ENCODE data around the gene PEAK3.

The PEAK3 gene

DNA sequence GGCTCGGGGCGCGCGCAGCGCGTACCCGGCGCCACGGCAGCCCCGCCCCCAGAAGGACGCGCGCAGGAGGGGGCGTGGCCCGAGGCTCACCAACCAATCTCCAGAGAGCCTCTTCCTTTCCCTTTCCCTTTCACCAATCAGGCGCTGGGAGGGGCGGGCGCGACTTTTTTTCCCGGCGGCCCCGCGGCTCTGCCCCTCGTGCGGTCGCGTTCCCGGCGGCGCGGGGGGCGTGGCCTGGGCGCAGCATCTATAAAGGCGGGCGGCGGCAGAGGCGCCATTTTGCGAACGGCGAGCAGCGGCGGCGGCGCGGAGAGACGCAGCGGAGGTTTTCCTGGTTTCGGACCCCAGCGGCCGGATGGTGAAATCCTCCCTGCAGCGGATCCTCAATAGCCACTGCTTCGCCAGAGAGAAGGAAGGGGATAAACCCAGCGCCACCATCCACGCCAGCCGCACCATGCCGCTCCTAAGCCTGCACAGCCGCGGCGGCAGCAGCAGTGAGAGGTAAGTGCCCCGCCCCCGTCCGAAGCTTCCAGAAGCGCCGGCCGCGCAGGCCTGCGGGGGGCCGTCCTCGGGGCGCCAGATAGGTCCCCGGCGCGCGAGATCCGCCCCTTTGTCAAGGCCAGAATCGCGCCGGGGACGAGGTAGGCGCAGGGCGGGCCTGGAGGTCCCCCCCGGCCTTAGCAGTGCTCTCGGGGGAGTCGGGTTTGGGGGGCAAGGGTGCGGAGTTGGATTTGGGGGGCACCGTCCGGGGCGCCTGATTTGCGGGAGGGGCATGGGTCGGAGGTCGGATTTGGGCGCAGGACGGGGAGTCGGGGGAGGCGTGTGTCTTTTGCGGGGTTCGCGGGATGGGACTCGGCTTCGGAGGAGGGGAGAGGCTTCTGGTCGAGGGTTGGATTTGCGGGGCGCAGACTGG lies 12.5 kb downstream of the PEAK3 start:
- peak; percentile 93 for DNase-seq

DNA sequence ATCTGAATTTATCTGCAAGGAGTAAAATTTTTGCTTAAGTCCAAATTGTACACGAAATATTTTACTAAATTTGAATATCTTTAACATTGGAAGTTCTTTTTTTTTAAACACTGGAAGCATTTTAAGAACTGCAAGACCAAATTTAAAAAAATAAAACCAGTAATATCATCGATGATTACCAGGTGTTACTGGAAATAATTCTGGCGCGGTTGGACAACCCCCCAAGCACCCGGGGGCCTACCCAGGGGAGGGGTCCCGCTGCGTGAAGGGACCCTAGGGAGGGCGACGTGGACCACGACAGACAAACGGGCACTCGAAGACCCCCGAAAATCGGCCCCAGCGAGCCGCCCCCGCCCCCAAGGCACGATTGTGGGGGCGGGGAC lies 13.1 kb downstream of the PEAK3 start:
- DNase-seq = no peak

DNA sequence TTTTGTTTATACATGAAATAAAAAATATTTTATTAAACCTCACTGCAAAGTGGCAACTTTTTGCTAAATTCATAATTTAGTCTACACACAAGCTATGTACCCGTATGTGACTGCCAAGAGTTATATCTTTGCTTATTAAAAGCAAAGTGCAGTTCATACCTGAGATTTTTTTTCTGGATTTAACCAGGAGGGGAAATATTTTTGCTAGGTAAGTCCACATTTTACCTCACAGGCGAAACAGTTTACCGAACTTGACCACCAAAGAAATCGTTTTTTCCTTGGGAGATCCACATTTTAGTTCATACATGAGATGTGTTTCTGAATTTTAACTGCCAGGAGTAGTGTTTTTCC lies 13.5 kb downstream of the PEAK3 start:
- no peak for DNase-seq

DNA sequence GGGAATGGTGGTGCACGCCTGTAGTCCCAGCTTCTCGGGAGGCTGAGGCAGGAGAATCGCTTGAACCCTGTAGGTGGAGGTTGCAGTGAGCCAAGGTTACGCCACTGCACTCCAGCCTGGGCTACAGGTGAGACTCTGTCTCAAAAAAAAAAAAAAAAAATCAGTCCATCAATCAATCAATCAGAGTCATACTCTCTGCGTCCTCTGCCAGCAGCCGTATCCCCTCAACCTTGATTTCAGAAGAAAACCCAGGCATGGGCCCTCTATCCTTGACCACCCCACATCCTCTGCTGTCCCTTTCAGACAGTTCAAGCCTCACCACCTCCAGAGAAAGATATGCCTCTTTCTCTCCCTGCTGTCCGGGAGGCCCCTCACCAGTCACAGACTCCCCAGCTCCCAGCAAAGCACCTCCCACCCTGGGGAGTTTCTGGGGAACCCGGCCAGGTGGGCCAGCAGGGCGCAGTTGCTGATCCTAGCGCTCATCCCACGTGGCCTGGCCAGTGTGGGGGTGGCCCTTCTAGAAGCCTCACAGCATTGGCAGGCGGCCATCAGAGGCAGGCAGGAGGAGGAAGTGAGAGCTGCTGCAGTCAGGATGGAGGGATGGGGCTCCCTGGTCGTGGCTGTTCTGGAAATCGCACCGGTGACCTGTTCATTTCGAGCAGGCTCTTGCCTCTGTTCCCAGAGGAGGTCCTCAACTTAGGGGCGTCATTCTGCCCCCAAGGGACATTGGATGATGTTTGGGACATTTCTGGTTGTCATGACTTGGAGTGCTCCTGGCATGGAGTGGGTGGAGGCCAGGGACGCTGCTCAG lies 15.6 kb downstream of the PEAK3 start:
- no peak for DNase-seq

DNA sequence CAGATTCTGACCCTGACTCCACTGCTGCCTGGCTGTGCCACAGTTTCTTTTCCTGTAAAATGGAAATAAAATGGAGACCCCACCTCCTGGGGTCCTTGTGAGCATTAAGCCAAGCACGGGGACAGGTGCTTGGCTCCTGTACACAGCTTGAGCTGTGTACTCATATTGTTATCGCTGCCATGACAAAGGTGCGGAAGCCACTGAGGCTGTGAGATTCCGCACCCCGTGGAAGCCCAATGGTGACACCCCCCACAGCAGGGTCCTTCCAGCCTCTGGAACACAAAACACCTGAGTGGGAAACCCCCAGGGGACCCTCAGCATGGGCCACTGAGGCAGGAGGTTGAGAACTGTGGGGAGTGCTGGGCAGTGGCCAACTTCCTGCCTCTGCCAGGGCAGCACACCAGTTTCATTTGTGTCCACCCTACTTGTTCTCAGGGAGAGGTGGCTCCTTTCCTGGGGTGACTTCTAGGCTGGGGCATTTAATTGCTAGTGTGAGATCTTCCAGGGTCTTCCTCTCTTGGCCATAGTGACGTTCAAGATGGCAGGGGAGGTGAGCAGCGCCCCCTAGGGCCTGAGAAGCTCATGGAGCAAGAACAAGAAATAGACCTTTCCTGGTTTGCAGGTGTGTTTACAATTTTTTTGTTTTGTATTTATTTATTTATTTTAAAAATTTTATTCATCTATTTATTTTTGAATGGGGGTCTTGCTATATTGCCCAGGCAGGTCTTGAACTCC lies 20.4 kb downstream of the PEAK3 start:
- no peak for DNase-seq

DNA sequence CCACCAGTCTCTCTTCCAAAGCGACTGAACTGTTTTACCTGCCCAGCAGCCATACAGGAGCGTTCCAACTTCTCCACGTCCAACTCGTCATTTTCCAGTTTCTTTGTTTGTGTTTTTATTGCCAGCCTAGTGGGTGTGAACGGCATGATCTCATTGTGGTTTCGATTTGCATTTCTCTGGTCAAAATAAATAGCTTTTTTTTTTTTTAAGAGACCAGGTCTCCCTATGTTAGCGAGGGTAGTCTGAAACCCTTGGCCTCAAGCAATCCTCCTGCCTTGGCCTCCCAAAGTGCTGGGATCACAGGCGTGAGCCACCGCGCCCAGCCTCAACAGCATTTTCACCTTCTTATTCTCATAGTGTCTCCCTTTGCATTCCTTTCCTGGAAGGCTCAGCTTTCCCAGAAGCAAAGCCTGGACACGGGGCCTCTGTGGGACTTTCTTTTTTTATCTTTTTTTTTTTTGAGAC lies 21.6 kb downstream of the PEAK3 start:
- DNase-seq = no peak

DNA sequence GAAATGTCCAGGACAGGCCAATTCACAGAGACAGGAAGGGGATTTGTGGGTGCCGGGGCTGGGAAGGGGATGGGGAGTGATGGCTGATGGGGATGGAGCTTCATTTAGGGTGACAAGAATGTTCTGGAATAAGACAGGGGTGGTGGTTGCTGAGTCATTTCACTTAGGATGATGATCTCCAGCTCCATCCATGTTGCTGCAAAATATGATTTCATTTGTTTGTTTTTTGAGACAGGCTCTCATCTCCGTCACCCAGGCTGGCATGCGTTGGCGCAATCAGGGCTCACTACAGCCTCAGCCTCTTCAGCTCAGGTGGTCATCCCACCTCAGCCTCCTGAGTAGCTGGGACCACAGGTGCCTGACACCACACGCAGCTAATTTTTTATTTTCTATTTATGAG lies 22.6 kb downstream of the PEAK3 start:
- no peak for DNase-seq

DNA sequence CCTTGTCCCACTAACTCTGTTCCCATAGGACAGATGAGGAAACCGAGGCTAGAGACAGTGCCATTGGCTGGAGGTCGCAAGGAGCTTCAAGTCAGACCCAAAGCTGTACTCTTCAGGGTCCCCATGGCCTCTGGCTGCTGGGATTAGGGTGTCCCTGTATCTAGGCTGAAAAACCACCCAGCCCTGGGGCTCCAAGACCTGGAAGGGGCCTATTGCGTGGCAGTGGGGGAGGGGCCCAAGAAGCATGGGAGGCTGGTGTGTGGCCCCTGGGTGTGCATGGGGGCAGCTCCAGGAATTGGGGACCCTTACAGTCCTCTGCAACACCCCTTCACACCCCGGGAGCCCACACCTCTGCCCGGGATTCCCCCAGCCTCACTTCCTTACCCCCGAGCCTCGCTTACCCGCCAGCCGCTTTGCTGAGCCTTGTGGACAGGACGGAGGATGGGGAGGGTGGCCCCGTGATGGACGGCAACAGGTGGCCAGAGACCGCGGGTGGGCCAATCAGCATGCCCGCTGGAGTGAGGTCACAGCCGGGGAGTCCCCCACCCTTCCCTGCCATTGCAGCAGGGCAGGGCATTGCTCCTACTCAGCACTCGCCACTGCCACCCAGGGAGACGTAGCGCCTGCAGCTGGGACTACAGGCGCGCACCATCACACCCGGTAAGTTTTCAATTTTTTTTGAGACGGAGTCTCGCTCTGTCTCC lies 25.8 kb downstream of the PEAK3 start, which contains the start of gene JSRP1:
TSS of gene JSRP1 (minus strand) at position 436 of the 704 bp plus-strand sequence. CDS start 1,103 bp downstream, outside the sequence.
- no peak for DNase-seq

DNA sequence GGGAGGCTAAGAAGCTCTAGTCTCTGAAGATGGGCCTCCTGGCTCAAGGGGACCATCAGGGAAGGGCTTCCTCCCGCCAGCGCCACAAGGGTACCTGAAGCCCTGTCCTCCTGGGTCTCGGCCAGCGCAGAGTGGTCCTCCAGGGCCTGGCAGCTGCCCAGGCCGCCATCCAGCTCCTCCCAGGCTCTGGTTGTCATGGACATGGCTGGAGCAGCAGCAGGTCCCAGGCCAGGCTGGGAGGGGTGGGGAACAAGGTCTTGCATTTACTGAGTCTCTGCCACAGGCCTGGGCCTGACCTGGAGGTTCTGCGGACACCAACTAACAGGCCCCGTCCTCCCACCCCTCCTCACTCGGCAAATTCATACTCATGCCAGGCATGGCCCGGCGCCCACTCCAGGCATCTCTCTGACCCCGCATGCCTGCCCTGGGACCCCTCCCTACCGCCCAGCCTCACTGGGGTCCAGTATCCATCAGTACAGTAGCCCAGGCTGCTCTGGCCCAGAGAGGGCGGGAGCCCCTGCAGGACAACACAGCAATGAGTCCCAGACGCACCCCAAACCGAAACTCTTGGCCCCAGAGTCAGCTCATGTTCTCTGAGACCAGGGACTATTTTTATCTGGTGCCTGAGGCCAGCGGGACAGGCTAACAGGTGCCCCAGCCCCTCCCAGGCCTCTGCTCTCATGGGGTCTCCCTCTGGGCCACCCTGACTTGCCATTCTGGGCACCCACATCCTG lies 26.7 kb downstream of the PEAK3 start:
- DNase-seq = no peak

DNA sequence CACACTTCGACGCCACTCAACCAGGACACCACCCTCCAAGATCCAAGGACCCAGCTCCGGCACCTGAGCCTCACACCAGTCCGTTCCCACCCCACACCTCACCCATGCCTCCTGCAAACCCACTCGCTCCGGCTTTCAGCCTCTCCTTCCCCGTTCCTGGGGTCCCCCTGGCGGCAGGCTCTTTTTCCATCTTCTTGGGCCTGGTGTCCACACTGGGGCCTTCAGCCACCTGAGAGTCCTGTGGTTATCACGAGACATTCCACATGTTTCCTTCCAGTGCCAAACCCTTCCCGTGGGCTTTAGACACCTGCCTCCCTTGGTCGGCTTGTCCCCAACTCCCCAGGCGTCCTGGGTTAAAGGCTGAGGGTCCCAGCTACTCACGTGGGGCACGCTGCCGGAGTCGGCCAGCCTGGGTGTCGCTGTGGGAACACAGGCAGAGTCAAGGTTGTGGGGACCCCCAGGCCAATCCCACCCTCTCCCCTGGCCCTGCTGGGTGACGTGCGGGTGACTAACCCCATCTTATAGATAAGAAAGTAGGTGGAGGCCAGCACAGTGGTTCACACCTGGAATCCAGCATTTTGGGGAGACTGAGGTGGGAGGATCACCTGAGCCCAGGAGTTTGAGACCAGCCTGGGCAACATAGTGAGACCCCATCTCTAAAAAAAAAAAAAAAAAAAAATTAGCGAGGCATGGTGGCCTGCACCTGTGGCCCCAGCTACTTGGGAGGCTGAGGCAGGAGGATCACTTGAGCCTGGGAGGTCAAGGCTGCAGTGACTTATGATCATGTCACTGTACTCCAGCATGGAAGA lies 27.7 kb downstream of the PEAK3 start:
- no peak for DNase-seq

DNA sequence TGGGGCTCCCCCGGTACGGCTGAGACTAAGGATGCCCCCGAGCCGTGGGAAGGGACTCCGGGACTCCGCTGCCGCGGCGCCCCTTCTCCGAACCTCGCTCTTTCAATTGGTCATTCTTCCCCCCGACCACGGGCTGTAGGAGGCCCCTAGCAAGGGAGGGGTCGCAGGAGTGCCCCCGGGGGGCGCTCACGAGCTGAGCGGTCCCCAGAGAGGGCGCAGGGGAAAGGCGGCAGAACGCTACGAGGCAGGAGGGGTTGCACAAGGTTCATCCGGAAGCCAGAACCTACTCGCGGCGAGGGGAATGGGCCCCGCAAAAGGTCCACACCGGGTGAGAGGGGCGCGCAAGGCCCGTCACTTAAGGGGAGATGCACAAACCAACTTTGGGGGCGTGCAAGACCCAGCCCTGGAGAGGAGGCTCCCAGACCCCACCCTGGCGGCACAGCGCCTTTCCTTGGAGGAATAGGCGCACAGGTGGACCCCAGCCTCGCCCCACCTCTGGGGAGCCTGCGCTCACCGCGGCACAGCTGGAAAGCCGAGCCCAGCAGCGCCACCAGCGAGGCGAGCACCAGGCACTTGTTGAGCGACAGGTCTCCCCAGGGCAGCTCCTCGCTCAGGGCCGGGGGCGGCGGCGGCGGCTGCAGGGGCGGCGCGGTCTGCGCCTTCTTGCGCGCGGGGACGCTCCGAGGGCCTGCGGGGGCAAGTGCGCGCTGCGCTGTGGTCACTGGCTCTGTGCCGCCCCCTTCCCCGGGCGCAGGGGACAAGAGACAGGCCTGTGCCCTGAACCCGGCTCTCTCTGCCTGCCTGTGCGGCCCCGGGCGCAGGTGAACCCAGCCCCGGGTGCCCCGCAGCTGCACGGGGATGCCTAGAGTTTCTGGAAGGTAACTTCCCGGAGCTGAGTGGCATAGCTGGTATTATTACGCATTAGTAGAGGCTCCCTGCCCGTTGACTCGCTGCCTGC lies 28.6 kb downstream of the PEAK3 start:
- no peak for DNase-seq

DNA sequence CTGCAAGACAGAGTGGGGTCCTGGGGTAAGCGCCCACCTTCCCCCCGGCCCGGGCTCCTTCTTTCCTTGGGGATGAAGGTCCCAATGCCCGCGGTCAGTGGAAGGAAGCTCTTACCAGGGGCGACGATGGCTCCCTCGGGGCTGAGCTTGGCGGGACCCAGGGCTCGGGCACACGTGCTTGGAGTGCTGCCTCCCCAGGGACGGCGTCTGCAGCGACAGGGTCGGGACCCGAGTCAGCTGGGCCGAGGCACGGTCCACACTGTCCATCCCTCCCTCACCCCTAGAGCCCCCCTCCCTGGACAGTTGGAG lies 29.2 kb downstream of the PEAK3 start:
- DNase-seq = no peak

DNA sequence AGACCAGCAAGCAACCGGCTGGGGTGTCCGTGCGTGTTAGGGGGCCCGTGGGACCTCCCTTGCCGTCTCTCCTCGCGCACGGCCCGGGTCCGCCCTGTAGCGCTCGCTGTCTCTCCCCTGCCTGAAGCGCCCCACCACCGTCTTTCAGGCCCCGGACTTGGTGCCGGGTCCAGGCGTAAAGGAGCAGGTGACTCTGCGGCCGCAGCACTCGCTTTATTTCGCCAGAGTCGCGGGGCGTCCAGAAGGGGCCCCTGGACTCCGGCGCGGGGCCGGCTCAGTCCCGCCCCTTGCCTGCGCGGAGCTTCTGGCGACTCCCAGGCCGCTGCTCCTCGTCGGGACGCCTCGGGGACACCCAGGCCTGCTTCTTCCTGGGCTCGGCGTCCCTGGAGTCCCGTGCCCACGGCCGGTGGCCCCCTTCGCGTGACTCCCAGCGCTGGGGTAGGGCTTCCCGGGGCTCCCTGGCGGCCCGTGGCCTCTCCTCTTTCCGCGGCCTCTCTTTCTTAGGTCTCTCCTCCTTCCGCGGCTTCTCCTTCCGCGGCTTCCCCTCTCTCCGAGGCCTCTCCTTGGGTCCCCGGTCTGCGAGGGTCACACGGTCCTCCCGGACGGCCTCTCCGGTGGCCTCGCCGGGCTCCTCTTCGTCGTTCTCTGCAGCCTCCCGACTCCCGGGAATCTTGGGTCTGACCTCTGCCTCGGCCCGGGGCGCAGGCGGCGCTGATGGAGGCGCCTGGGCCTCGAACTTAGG lies 29.7 kb downstream of the PEAK3 start:
- no peak for DNase-seq

DNA sequence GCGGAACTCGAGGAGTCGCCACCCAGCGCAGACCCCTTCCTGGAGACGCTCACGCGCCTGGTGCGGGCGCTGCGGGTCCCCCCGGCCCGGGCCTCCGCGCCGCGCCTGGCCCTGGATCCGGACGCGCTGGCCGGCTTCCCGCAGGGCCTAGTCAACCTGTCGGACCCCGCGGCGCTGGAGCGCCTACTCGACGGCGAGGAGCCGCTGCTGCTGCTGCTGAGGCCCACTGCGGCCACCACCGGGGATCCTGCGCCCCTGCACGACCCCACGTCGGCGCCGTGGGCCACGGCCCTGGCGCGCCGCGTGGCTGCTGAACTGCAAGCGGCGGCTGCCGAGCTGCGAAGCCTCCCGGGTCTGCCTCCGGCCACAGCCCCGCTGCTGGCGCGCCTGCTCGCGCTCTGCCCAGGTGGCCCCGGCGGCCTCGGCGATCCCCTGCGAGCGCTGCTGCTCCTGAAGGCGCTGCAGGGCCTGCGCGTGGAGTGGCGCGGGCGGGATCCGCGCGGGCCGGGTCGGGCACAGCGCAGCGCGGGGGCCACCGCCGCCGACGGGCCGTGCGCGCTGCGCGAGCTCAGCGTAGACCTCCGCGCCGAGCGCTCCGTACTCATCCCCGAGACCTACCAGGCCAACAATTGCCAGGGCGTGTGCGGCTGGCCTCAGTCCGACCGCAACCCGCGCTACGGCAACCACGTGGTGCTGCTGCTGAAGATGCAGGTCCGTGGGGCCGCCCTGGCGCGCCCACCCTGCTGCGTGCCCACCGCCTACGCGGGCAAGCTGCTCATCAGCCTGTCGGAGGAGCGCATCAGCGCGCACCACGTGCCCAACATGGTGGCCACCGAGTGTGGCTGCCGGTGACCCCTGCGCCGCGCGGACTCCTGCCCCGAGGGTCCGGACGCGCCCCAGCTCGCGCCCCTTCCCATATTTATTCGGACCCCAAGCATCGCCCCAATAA lies 30.6 kb downstream of the PEAK3 start:
- no peak for DNase-seq

DNA sequence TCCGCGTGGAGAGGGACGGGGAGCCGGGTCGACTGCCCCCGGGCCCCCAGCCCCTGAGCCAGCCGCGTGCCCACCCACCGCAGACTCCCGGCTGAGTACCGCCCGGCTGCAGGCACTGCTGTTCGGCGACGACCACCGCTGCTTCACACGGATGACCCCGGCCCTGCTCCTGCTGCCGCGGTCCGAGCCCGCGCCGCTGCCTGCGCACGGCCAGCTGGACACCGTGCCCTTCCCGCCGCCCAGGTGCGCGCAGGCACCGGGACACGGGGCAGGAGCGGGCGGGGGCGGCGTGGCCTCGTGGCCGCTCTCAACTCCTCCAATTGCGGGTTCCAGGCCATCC lies 31.2 kb downstream of the PEAK3 start:
- DNase-seq = no peak

DNA sequence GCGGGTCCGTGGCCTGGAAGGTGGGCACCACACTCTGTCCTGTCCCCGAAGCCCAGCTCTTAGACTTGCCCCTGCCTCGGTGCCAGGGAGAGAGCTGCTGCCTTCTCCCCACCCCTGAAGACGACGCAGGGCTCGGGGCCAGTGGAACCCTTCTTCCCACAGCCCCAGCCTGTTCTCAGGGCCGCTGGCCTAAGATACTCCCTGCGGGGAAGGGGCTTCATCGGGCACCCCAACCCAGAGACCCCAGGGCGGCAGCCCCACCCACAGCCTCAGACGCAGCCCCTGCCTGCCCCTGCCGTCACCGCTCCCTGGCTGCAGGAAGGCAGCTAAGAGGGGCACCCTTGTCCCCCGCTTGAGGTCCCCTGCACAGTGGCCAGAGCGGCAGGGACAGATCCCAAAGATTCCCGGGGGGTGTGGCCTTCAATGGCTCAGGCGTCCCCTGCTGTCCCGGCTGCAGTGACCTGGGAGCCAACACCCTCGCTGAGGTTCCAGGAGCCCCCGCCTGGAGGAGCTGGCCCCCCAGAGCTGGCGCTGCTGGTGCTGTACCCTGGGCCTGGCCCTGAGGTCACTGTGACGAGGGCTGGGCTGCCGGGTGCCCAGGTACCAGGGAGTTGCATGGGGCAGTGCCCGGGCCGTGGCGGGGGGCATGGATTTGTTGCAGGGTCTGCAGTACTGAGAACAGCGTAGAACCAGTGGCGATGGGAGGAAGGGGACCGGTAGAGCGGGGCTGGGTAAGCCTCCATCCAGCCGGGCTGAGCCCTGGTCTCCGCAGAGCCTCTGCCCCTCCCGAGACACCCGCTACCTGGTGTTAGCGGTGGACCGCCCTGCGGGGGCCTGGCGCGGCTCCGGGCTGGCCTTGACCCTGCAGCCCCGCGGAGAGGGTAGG lies 31.9 kb downstream of the PEAK3 start:
- no peak for DNase-seq
